ENCODE results near the gene YPEL1.

YPEL1 gene

GRCh38 chr22:21766691-21767462 lies 31.3 kb upstream of the YPEL1 start:
- peaks cover 99% of the 10 kb centered on the region for H3K36me3 ChIP-seq (ENCODE audit: insufficient read depth, low read length)
- H3K4me2 ChIP-seq (ENCODE audit: low read length), result no peak overlapping the region
- H3K4me3 ChIP-seq (ENCODE audit: low read depth, low read length, poor library complexity, severe bottlenecking), result no peak overlapping the region

GRCh38 chr22:21765909-21766529 lies 30.4 kb upstream of the YPEL1 start:
- Histone ChIP-seq H3K9me3 (ENCODE audit: low read length) (no peaks in the 10 kb centered on the region), H3K9ac (ENCODE audit: low read length) (no peak overlapping the region), H3K79me2 (ENCODE audit: insufficient read depth, low read length) (no peaks in the 10 kb centered on the region), H3K27me3 (ENCODE audit: insufficient read depth, low read length) (no peaks in the 10 kb centered on the region), H3K4me3 (ENCODE audit: low read depth, low read length, poor library complexity, severe bottlenecking) (no peak overlapping the region), H3F3A (ENCODE audit: insufficient read depth, low read length) (no peaks in the 10 kb centered on the region), H3K27ac (ENCODE audit: low read depth, low read length, poor library complexity, severe bottlenecking) (peak overlapping the region; percentile 69), H3K4me2 (ENCODE audit: low read length) (no peak overlapping the region), H3K36me3 (ENCODE audit: insufficient read depth, low read length) (peaks cover 99% of the 10 kb centered on the region), H3K9me2 (ENCODE audit: low read depth, low read length) (no peaks in the 10 kb centered on the region), H3K4me1 (ENCODE audit: insufficient read depth, low read length, severe bottlenecking) (peaks cover 16% of the 10 kb centered on the region), H4K20me1 (ENCODE audit: insufficient read depth, low read length) (no peaks in the 10 kb centered on the region), H2AFZ (ENCODE audit: low read length) (no peak overlapping the region)
- TF ChIP-seq CTCF (IDR thresholded peaks at IDR 0.05; ENCODE audit: low read length), result no peak
- no peak for TF ChIP-seq EZH2 (IDR thresholded peaks at IDR 0.05; ENCODE audit: borderline replicate concordance, low read length)

More at GRCh38 chr22:21766691-21767462, 31.3 kb upstream of the YPEL1 start:
- no peaks in the 10 kb centered on the region for H3K9me3 ChIP-seq (ENCODE audit: low read length)
- peaks cover 8% of the 10 kb centered on the region for H3K4me1 ChIP-seq (ENCODE audit: insufficient read depth, low read length, severe bottlenecking)
- no peak overlapping the region for H3K9ac ChIP-seq (ENCODE audit: low read length)
- no peaks in the 10 kb centered on the region for H3K27me3 ChIP-seq (ENCODE audit: insufficient read depth, low read length)
- no peaks in the 10 kb centered on the region for H3K79me2 ChIP-seq (ENCODE audit: insufficient read depth, low read length)
- no peaks in the 10 kb centered on the region for H3F3A ChIP-seq (ENCODE audit: insufficient read depth, low read length)
- no peaks in the 10 kb centered on the region for H4K20me1 ChIP-seq (ENCODE audit: insufficient read depth, low read length)
- no peak overlapping the region for H2AFZ ChIP-seq (ENCODE audit: low read length)
- H3K9me2 ChIP-seq (ENCODE audit: low read depth, low read length), result no peaks in the 10 kb centered on the region
- H3K27ac ChIP-seq (ENCODE audit: low read depth, low read length, poor library complexity, severe bottlenecking), result peak overlapping the region; percentile 69
- TF ChIP-seq CTCF (IDR thresholded peaks at IDR 0.05; ENCODE audit: low read length) (no peak), EZH2 (IDR thresholded peaks at IDR 0.05; ENCODE audit: borderline replicate concordance, low read length) (no peak)

- no peaks in the 10 kb centered on the region for H3K9me2 ChIP-seq (ENCODE audit: low read depth, low read length)
- peaks cover 89% of the 10 kb centered on the region for H3K36me3 ChIP-seq (ENCODE audit: insufficient read depth, low read length)
- no peaks in the 10 kb centered on the region for H3K9me3 ChIP-seq (ENCODE audit: low read length)
- peaks cover 25% of the 10 kb centered on the region for H3K4me1 ChIP-seq (ENCODE audit: insufficient read depth, low read length, severe bottlenecking)
- no peak overlapping the region for H3K9ac ChIP-seq (ENCODE audit: low read length)
- no peak overlapping the region for H2AFZ ChIP-seq (ENCODE audit: low read length)
- H3K79me2 ChIP-seq (ENCODE audit: insufficient read depth, low read length), result no peaks in the 10 kb centered on the region
- no peaks in the 10 kb centered on the region for H4K20me1 ChIP-seq (ENCODE audit: insufficient read depth, low read length)
- H3K4me3 ChIP-seq (ENCODE audit: low read depth, low read length, poor library complexity, severe bottlenecking), result no peak overlapping the region
- no peaks in the 10 kb centered on the region for H3K27me3 ChIP-seq (ENCODE audit: insufficient read depth, low read length)
- no peaks in the 10 kb centered on the region for H3F3A ChIP-seq (ENCODE audit: insufficient read depth, low read length)
- TF ChIP-seq CTCF (IDR thresholded peaks at IDR 0.05; ENCODE audit: low read length) (no peak), EZH2 (IDR thresholded peaks at IDR 0.05; ENCODE audit: borderline replicate concordance, low read length) (no peak)
- H3K4me2 ChIP-seq (ENCODE audit: low read length), result no peak overlapping the region
- H3K27ac ChIP-seq (ENCODE audit: low read depth, low read length, poor library complexity, severe bottlenecking), result no peak overlapping the region
These were observed 28.6 kb upstream of the YPEL1 start for GRCh38 chr22:21764038-21764804.

Measured in OCI-LY1 (cell line).